Peyer's patch (tissue), 4 donors: ENCODE data around the gene HOXC4. TPM values are rescaled to one million over a fixed set of nuclear protein-coding genes. Genes with fewer than 3 reads are reported as not detected.
"Not testable (repeated sequence)": the region's sequence is repeated elsewhere in the genome, so short reads cannot be mapped to it uniquely, and the experiment has no call there.

Experiments used
- DNase-seq, 3 donors: peaks; one replicate each; pipeline ENCODE4 v3.0.0-alpha.2; 2017 to 2019
- H3K27ac ChIP-seq, 4 donors: fragments of 200-600 bp; sonication (generic); one replicate each; pipeline ENCODE4 v1.5.1; 2016 to 2019
- H3K27me3 ChIP-seq, 2 donors: fragments of 200-600 bp; sonication (generic); one replicate each; pipeline ENCODE4 v1.5.1; 2019
- H3K36me3 ChIP-seq, 3 donors: fragments of 200-600 bp; sonication (generic); one replicate each; pipeline ENCODE4 v1.5.1; 2016 to 2019
- H3K4me1 ChIP-seq, 4 donors: fragments of 200-600 bp; sonication (generic); one replicate each; pipeline ENCODE4 v1.5.1; 2016 to 2019
- H3K4me3 ChIP-seq, 4 donors: fragments of 200-600 bp; sonication (generic); 1 replicate in 3 of 4; 2 replicates in 1 of 4; pipeline ENCODE4 v1.5.1; 2016 to 2019; ENCODE audit warnings: mild to moderate bottlenecking in 1 of 4
- H3K9me3 ChIP-seq, 4 donors: fragments of 200-600 bp; sonication (generic); one replicate each; pipeline ENCODE4 v1.5.1; 2016 to 2019; ENCODE audit warnings: mild to moderate bottlenecking in 1 of 4
- POLR2A ChIP-seq, 2 donors: fragments of 450-650 bp; IDR thresholded peaks; one replicate each; pipeline ENCODE4 v1.5.1; 2017; ENCODE audit warnings: antibody characterized with exemption in 2 of 2, mild to moderate bottlenecking in 2 of 2, moderate library complexity in 2 of 2
- total RNA-seq, 4 donors: library from RNA; depleted of rRNA; stranded (reverse); fragments of >200 nt; gene quantifications; one replicate each; pipeline ENCODE4 v1.1.0, GENCODE V29; 2016
- TF ChIP-seq, protein P1 (sequence below), 6 experiments: fragments of 450-650 bp in 4 of 6; fragments of 200-600 bp in 2 of 6; sonication (generic) in 1 of 6; IDR thresholded peaks; one replicate each; pipeline ENCODE4 v1.5.1; 2017 to 2019; ENCODE audit warnings: antibody characterized with exemption in 6 of 6, mild to moderate bottlenecking in 3 of 6, moderate library complexity in 1 of 6

The HOXC4 gene
- total RNA-seq, 4 donors from 2014 or later = 1.1 to 8.3 (median 1.8) TPM

DNA sequence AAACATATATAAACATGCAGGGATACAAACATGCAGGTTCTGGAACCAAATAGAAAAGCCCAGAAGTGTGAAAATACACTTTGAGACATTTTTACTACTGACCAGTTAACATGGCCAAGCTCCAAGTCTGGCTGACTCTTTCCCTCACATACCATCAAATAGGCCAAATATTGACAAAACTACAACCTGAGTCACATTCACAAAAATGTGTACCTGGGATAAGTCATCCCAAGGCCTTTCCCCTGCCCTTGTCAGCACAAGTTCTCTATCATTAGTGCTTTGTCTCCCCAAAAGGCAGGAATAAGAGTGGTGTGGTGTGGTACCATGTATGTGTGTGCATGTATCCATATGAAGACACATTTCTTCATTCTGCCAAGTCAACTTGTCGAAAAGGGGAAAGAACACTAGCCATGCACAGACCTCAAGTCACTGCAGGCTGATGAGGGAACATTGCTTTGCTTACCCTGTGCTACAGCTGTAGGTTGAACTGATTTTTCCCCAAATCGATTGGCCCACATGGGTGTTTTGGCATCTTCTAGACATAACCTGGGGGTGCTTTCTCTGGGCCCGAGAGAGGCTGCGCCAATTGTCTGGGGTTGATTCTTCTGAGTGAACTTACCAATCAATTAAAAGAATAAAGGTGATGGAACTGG lies 14.9 kb downstream of the HOXC4 start:
- Histone ChIP-seq H3K9me3 (no peaks in the 10 kb centered on the region), H3K36me3 (no peaks in the 10 kb centered on the region), H3K27ac (no peak overlapping the region), H3K27me3 (no peaks in the 10 kb centered on the region), H3K4me3 (no peak overlapping the region), H3K4me1 (no peaks in the 10 kb centered on the region)
- DNase-seq = no peak
- TF ChIP-seq, protein P1, sequence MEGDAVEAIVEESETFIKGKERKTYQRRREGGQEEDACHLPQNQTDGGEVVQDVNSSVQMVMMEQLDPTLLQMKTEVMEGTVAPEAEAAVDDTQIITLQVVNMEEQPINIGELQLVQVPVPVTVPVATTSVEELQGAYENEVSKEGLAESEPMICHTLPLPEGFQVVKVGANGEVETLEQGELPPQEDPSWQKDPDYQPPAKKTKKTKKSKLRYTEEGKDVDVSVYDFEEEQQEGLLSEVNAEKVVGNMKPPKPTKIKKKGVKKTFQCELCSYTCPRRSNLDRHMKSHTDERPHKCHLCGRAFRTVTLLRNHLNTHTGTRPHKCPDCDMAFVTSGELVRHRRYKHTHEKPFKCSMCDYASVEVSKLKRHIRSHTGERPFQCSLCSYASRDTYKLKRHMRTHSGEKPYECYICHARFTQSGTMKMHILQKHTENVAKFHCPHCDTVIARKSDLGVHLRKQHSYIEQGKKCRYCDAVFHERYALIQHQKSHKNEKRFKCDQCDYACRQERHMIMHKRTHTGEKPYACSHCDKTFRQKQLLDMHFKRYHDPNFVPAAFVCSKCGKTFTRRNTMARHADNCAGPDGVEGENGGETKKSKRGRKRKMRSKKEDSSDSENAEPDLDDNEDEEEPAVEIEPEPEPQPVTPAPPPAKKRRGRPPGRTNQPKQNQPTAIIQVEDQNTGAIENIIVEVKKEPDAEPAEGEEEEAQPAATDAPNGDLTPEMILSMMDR (IDR thresholded peaks at IDR 0.05) = no peak
- no peak for TF ChIP-seq POLR2A (IDR thresholded peaks at IDR 0.05)

DNA sequence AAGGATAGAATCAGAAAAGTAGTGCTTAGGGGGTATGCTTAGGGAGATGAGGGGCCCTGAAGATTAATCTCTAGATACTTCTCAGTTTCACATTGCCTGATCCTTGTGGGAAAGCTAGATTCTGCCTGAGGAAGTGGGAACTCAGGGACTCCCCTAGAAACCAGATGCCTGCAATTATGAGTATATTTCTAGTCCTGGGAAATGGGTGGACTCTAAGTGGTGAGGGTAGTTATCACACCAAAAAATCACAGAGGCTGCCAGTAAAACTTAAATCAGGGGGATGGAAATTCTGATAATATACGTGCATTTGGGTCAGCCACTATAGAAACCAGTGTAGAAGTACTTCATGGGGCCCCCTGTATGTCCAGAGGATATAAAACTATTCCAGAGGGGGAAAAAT lies 18.3 kb downstream of the HOXC4 start:
- H3K27ac ChIP-seq = no peak overlapping the region
- no peak for DNase-seq
- no peak overlapping the region for H3K4me3 ChIP-seq
- no peaks in the 10 kb centered on the region for H3K27me3 ChIP-seq
- H3K36me3 ChIP-seq = no peaks in the 10 kb centered on the region
- H3K9me3 ChIP-seq = no peaks in the 10 kb centered on the region
- no peaks in the 10 kb centered on the region for H3K4me1 ChIP-seq
- TF ChIP-seq, protein P1 (IDR thresholded peaks at IDR 0.05) = no peak
- no peak for TF ChIP-seq POLR2A (IDR thresholded peaks at IDR 0.05)

DNA sequence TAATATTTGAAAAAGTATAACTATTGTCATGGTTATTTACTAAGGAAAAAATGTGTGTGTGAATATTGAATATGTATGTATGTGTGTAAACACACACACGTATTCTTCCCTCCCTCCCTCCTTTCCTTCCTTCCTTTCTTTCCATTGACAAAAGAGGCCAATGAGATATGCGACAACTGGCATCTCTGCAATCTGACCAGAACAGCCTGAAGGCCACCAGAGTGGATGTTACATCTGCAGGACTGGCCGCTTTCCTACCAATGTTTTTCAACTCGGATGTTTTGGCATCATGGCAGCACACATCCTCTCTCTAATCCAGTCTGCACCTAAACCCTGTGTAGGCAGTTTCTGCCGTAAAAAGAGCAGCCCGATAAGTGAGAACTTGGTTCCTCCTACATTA lies 20.7 kb downstream of the HOXC4 start:
- H3K36me3 ChIP-seq = no peaks in the 10 kb centered on the region
- DNase-seq = no peak
- no peak overlapping the region for H3K27ac ChIP-seq
- H3K9me3 ChIP-seq = no peaks in the 10 kb centered on the region
- no peak for TF ChIP-seq POLR2A (IDR thresholded peaks at IDR 0.05)
- TF ChIP-seq, protein P1 (IDR thresholded peaks at IDR 0.05) = no peak
- no peaks in the 10 kb centered on the region for H3K4me1 ChIP-seq
- H3K27me3 ChIP-seq = no peaks in the 10 kb centered on the region
- H3K4me3 ChIP-seq = no peak overlapping the region

DNA sequence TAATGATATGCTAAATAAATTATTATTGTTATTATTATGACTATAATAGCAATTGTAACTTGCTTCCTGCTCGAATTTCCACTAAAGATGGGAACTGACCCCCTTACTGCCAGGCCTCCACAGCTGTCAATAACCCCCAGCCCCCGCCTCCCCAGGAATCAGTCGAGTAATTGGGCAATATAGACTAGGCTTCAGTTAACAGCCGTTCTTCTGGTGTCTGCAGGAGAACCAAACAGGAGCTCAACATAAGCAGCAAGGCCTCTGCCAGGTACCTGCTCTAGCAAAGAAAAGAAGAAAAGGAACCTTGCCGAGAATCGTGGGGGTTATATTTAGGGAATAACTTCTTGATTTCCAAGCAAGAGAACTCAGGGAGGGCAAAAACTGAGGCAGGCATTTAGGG lies 21.8 kb downstream of the HOXC4 start:
- Histone ChIP-seq H3K9me3 (no peaks in the 10 kb centered on the region), H3K4me3 (no peak overlapping the region), H3K4me1 (no peaks in the 10 kb centered on the region), H3K27ac (no peak overlapping the region), H3K36me3 (no peaks in the 10 kb centered on the region), H3K27me3 (no peaks in the 10 kb centered on the region)
- no peak for DNase-seq
- TF ChIP-seq, protein P1 (IDR thresholded peaks at IDR 0.05) = no peak
- TF ChIP-seq POLR2A (IDR thresholded peaks at IDR 0.05) = no peak

DNA sequence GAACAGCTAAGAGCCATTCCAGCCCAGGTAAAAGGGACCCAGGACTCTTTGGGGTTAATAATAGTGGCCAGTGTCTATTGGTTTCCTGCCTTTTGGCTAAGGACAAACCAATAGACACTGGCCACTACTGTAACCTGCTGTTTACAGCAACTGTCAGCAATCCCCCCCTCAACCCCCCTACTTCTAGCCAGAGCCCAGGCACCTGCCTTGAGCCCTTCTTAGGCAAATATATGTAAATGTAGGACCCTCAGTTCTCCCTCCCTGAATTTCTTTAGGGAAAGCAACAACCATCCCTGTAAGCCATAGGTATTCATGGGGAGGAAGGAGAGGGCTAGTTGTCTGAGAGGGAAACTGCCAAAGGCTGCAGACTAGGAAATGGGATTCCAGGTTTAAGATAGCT lies 22.3 kb downstream of the HOXC4 start:
- DNase-seq = no peak
- Histone ChIP-seq H3K36me3 (no peaks in the 10 kb centered on the region), H3K9me3 (no peaks in the 10 kb centered on the region), H3K4me3 (no peak overlapping the region), H3K27me3 (no peaks in the 10 kb centered on the region), H3K27ac (no peak overlapping the region), H3K4me1 (no peaks in the 10 kb centered on the region)
- no peak for TF ChIP-seq POLR2A (IDR thresholded peaks at IDR 0.05)
- TF ChIP-seq, protein P1 (IDR thresholded peaks at IDR 0.05) = no peak

DNA sequence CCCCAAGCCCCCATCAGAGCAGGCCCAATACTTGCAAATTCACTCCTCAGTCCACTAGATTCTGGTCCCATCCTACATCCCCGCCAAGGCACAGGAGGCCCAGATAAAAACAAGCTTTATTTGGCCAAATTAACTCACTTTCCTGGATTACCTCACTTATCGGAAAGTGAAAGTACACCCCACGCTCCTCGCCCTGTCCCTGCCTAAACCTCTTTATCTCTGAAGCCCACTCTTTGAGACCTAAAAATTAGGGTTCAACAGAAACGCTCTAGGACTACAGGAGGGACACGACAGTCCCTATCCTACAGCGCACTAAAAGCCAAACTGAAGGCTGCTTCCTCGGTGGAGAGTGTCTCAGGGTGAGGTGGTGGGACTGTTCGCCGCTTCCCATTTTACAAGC lies 24.2 kb downstream of the HOXC4 start:
- H3K27me3 ChIP-seq, H3K36me3 ChIP-seq, H3K9me3 ChIP-seq, DNase-seq, H3K4me1 ChIP-seq: not testable (repeated sequence)
- peak overlapping the region in 3 of 4 donors; percentile 20 to 92 (median 63) for H3K27ac ChIP-seq
- peak overlapping the region in 1 of 4 donors; percentile 36 for H3K4me3 ChIP-seq

DNA sequence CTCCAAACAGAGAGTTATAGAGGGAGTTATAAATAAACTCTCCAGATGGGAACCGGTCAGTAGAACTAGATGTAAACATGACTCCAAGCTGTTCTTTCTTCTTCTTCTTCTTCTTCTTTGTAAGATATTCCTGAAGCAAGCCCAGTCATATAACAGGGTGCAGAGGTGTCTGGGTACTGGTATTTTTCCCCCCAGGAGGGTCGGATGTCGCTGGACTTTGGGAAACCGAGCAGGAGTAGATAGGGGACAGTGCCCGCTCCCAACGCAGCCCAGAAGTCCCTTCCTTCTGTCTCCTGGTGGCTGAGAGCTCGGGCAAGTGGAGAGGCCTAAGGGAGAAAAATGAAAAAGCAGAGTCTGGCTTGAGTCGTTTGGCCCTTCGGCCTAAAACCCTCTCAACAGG lies 25.5 kb downstream of the HOXC4 start:
- not testable (repeated sequence) for DNase-seq, H3K9me3 ChIP-seq, H3K4me1 ChIP-seq, H3K36me3 ChIP-seq, H3K27me3 ChIP-seq
- Histone ChIP-seq H3K4me3 (peak overlapping the region in 1 of 4 donors; percentile 37), H3K27ac (peak overlapping the region; percentile 32 to 92 (median 60))

DNA sequence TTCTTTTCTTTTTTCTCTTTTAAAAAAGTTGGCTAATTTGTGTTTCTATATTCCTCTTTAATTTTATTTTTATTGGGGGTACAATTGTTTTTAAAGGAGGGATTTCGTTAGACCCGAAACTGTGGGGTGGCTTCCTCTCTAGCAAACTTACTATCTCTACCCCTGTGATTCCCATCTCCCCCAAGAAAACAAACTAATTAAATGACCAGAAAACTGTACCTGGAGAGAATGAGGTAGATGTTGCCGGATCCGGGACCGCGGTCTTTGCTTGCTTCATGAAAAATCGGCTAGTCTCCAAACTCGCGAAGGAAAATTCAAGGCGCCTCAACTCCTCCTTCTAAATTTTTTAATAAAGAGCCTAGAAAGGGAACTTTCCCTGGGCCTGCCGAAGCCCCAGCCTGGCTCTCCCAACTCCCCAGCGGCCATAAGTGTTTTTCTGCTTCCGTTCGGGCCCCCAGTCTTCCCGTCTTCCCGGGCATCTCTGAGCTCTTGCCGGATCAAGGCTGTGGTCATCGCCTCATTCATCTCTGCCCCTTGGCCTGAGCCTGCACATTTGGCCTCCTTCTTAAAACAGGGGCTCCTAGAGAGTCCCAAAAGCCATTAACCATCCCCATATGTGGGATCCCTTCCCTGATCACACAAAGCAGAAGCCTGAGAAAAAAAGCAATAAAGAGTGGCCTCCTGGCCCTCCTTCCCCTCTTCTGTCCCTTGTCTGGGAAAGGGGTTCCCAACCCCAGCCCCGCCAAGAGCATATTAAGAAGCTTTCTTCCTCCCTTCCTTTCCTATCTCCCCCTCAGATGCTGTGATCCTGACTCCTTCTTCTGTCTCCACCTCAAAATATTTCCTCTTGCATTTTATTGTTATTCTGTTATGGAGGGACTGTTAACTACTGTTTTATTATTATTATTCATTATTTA lies 26.6 kb downstream of the HOXC4 start:
- H3K9me3 ChIP-seq, DNase-seq, H3K4me1 ChIP-seq, H3K36me3 ChIP-seq, H3K27me3 ChIP-seq: not testable (repeated sequence)
- peak overlapping the region; percentile 65 to 92 (median 82) for H3K27ac ChIP-seq
- peak overlapping the region in 1 of 4 donors; percentile 43 for H3K4me3 ChIP-seq

DNA sequence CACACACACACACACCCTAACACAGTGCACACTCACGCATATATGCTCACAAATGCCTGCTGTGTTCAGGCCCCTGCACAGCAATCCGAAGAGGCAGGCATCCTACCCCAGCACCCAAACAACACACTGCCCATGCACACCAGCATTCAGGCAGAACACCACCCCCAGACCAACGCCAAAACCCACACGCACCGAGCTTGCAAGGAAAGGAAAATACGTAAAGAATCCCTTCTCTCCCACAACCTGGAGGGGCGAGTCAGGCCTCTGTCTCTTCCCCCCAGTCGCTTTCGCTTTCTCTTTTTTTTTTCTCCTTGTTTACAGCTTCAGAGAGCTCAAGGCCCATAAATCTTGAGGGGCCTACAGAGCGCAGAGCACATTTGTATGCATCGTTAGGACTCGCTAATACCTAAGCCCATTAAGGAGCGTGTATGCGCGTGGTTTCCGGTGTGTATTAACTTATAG lies 27.4 kb downstream of the HOXC4 start:
- H3K36me3 ChIP-seq, H3K27me3 ChIP-seq, H3K4me1 ChIP-seq, H3K9me3 ChIP-seq: not testable (repeated sequence)
- peak in 2 of 3 donors; percentile 58 to 61 for DNase-seq
- Histone ChIP-seq H3K4me3 (peak overlapping the region in 3 of 4 donors; percentile 12 to 43 (median 37)), H3K27ac (peak overlapping the region; percentile 82 to 92 (median 82))
